ENCODE data around the gene OSCAR. TPM values are rescaled to one million over a fixed set of nuclear protein-coding genes. Genes with fewer than 3 reads are reported as not detected.

Gene OSCAR
- total and polyA plus RNA-seq, 2 of the 13 experiments (the other 11 are each of a cell fraction or from before 2014, with no cell fraction given), result 1.9 TPM; not detected in 1

DNA sequence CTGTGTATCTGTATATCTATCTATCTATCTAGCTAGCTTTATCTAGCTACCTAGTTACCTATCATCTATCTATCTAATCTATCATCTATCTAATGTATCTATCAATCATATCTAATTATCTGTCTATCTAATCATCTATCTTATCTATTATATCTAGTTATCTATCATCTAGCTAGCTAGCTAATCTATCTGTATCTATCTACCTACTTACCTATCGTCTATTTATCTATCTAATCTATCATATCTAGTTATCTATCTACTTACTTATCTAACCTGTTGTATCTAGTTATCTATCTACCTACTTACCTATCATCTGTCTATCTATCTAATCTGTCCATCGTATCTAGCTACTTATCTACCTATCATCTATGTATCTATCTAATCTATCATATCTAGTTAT is 54.8 kb downstream of the OSCAR start (continued):
- TF ChIP-seq, protein P1, sequence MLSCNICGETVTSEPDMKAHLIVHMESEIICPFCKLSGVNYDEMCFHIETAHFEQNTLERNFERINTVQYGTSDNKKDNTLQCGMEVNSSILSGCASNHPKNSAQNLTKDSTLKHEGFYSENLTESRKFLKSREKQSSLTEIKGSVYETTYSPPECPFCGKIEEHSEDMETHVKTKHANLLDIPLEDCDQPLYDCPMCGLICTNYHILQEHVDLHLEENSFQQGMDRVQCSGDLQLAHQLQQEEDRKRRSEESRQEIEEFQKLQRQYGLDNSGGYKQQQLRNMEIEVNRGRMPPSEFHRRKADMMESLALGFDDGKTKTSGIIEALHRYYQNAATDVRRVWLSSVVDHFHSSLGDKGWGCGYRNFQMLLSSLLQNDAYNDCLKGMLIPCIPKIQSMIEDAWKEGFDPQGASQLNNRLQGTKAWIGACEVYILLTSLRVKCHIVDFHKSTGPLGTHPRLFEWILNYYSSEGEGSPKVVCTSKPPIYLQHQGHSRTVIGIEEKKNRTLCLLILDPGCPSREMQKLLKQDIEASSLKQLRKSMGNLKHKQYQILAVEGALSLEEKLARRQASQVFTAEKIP (CRISPR knock-in tag; IDR thresholded peaks at IDR 0.05; ENCODE audit: borderline replicate concordance), result no peak
- TF ChIP-seq ARNT2 (CRISPR knock-in tag; IDR thresholded peaks at IDR 0.05; ENCODE audit: low read depth) (no peak), GTF3A (CRISPR knock-in tag; conservative IDR thresholded peaks at IDR 0.05) (no peak), MYC (CRISPR knock-in tag; IDR thresholded peaks at IDR 0.05; ENCODE audit: borderline replicate concordance) (no peak), ZNF773 (CRISPR knock-in tag; IDR thresholded peaks at IDR 0.05; ENCODE audit: borderline replicate concordance) (no peak), ZNF282 (IDR thresholded peaks at IDR 0.05; ENCODE audit: partially characterized antibody) (no peak), CREB1 (IDR thresholded peaks at IDR 0.05) (no peak), CREB1 (CRISPR knock-in tag; IDR thresholded peaks at IDR 0.05) (no peak)
- TF ChIP-seq, protein P2, sequence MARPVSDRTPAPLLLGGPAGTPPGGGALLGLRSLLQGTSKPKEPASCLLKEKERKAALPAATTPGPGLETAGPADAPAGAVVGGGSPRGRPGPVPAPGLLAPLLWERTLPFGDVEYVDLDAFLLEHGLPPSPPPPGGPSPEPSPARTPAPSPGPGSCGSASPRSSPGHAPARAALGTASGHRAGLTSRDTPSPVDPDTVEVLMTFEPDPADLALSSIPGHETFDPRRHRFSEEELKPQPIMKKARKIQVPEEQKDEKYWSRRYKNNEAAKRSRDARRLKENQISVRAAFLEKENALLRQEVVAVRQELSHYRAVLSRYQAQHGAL (CRISPR knock-in tag; IDR thresholded peaks at IDR 0.05; ENCODE audit: not compliant biosample characterization), result no peak

Other genes starting within 250 kb of the OSCAR start
- gene MYADM, start 232.9 kb downstream of the OSCAR start, total RNA-seq (2016; rRNA removed; fragmentation: Illumina TruSeq; extraction: Trizol), result 12.4 and 19.9 TPM in 2 replicates
- gene MYADM, start 232.9 kb downstream of the OSCAR start, polyA plus RNA-seq (2011; rRNA removed), result 38.1 and 51.6 TPM in 2 replicates
- gene PRKCG, start 218.6 kb downstream of the OSCAR start, total RNA-seq (2016; rRNA removed; fragmentation: Illumina TruSeq; extraction: Trizol), result 0.02 TPM in 1 of 2 replicates, not detected in the other
- 0.03 and 0.04 TPM in 2 replicates for gene PRKCG, start 218.6 kb downstream of the OSCAR start, polyA plus RNA-seq (2011; rRNA removed)
- gene CACNG7, start 191.5 kb downstream of the OSCAR start, total RNA-seq (2016; rRNA removed; fragmentation: Illumina TruSeq; extraction: Trizol), result not detected in 2 replicates
- gene CACNG7, start 191.5 kb downstream of the OSCAR start, polyA plus RNA-seq (2011; rRNA removed), result not detected in 2 replicates
- not detected in 2 replicates for gene CACNG8, start 137.9 kb downstream of the OSCAR start, total RNA-seq (2016; rRNA removed; fragmentation: Illumina TruSeq; extraction: Trizol)
- gene CACNG8, start 137.9 kb downstream of the OSCAR start, polyA plus RNA-seq (2011; rRNA removed), result not detected in 2 replicates
- gene CACNG6, start 109.2 kb downstream of the OSCAR start, total RNA-seq (2016; rRNA removed; fragmentation: Illumina TruSeq; extraction: Trizol), result not detected in 2 replicates
- gene CACNG6, start 109.2 kb downstream of the OSCAR start, polyA plus RNA-seq (2011; rRNA removed), result not detected in 2 replicates
- not detected in 2 replicates for gene VSTM1, start 36.9 kb downstream of the OSCAR start, total RNA-seq (2016; rRNA removed; fragmentation: Illumina TruSeq; extraction: Trizol)
- not detected in 2 replicates for gene VSTM1, start 36.9 kb downstream of the OSCAR start, polyA plus RNA-seq (2011; rRNA removed)
- not detected in 2 replicates for gene TARM1, start 19.4 kb downstream of the OSCAR start, total RNA-seq (2016; rRNA removed; fragmentation: Illumina TruSeq; extraction: Trizol)
- not detected in 2 replicates for gene TARM1, start 19.4 kb downstream of the OSCAR start, polyA plus RNA-seq (2011; rRNA removed)
- 70.9 and 75.4 TPM in 2 replicates for gene NDUFA3, start 2.1 kb upstream of the OSCAR start, total RNA-seq (2016; rRNA removed; fragmentation: Illumina TruSeq; extraction: Trizol)
- gene NDUFA3, start 2.1 kb upstream of the OSCAR start, polyA plus RNA-seq (2011; rRNA removed), result 31.6 and 33.7 TPM in 2 replicates
- 10.7 and 13.5 TPM in 2 replicates for gene TFPT, start 14.9 kb upstream of the OSCAR start, total RNA-seq (2016; rRNA removed; fragmentation: Illumina TruSeq; extraction: Trizol)
- gene TFPT, start 14.9 kb upstream of the OSCAR start, polyA plus RNA-seq (2011; rRNA removed), result 8.4 and 8.6 TPM in 2 replicates
- 63.8 and 68.9 TPM in 2 replicates for gene PRPF31, start 15.0 kb upstream of the OSCAR start, total RNA-seq (2016; rRNA removed; fragmentation: Illumina TruSeq; extraction: Trizol)
- 23.8 and 29.5 TPM in 2 replicates for gene PRPF31, start 15.0 kb upstream of the OSCAR start, polyA plus RNA-seq (2011; rRNA removed)
- 5.8 and 7.6 TPM in 2 replicates for gene CNOT3, start 37.0 kb upstream of the OSCAR start, total RNA-seq (2016; rRNA removed; fragmentation: Illumina TruSeq; extraction: Trizol)
- gene CNOT3, start 37.0 kb upstream of the OSCAR start, polyA plus RNA-seq (2011; rRNA removed), result 4.3 and 4.9 TPM in 2 replicates
- gene LENG1, start 58.9 kb upstream of the OSCAR start, total RNA-seq (2016; rRNA removed; fragmentation: Illumina TruSeq; extraction: Trizol), result 3.8 and 4.0 TPM in 2 replicates
- 1.8 and 2.0 TPM in 2 replicates for gene LENG1, start 58.9 kb upstream of the OSCAR start, polyA plus RNA-seq (2011; rRNA removed)
- 0.24 TPM in 1 of 2 replicates, not detected in the other for gene TMC4, start 72.4 kb upstream of the OSCAR start, total RNA-seq (2016; rRNA removed; fragmentation: Illumina TruSeq; extraction: Trizol)
- 0.13 and 0.35 TPM in 2 replicates for gene TMC4, start 72.4 kb upstream of the OSCAR start, polyA plus RNA-seq (2011; rRNA removed)
- 9.0 and 22.2 TPM in 2 replicates for gene MBOAT7, start 88.8 kb upstream of the OSCAR start, total RNA-seq (2016; rRNA removed; fragmentation: Illumina TruSeq; extraction: Trizol)
- 25.5 and 42.2 TPM in 2 replicates for gene MBOAT7, start 88.8 kb upstream of the OSCAR start, polyA plus RNA-seq (2011; rRNA removed)
- 64.8 and 65.4 TPM in 2 replicates for gene TSEN34, start 90.5 kb upstream of the OSCAR start, total RNA-seq (2016; rRNA removed; fragmentation: Illumina TruSeq; extraction: Trizol)
- gene TSEN34, start 90.5 kb upstream of the OSCAR start, polyA plus RNA-seq (2011; rRNA removed), result 55.1 and 62.6 TPM in 2 replicates
- 1,411 and 1,450 TPM in 2 replicates for gene RPS9, start 100.1 kb upstream of the OSCAR start, total RNA-seq (2016; rRNA removed; fragmentation: Illumina TruSeq; extraction: Trizol)
- gene RPS9, start 100.1 kb upstream of the OSCAR start, polyA plus RNA-seq (2011; rRNA removed), result 2,903 and 3,161 TPM in 2 replicates
- gene LILRB3, start 122.2 kb upstream of the OSCAR start, total RNA-seq (2016; rRNA removed; fragmentation: Illumina TruSeq; extraction: Trizol), result not detected in 2 replicates
- 0.10 and 0.22 TPM in 2 replicates for gene LILRB3, start 122.2 kb upstream of the OSCAR start, polyA plus RNA-seq (2011; rRNA removed)
- not detected in 2 replicates for gene LILRA6, start 142.0 kb upstream of the OSCAR start, total RNA-seq (2016; rRNA removed; fragmentation: Illumina TruSeq; extraction: Trizol)
- gene LILRA6, start 142.0 kb upstream of the OSCAR start, polyA plus RNA-seq (2011; rRNA removed), result not detected in 2 replicates
- not detected in 2 replicates for gene LILRB5, start 156.5 kb upstream of the OSCAR start, total RNA-seq (2016; rRNA removed; fragmentation: Illumina TruSeq; extraction: Trizol)
- not detected in 2 replicates for gene LILRB5, start 156.5 kb upstream of the OSCAR start, polyA plus RNA-seq (2011; rRNA removed)
- not detected in 2 replicates for gene LILRB2, start 180.3 kb upstream of the OSCAR start, total RNA-seq (2016; rRNA removed; fragmentation: Illumina TruSeq; extraction: Trizol)
- gene LILRB2, start 180.3 kb upstream of the OSCAR start, polyA plus RNA-seq (2011; rRNA removed), result not detected in 2 replicates
- gene LILRA5, start 212.4 kb upstream of the OSCAR start, total RNA-seq (2016; rRNA removed; fragmentation: Illumina TruSeq; extraction: Trizol), result not detected in 2 replicates
- gene LILRA5, start 212.4 kb upstream of the OSCAR start, polyA plus RNA-seq (2011; rRNA removed), result not detected in 2 replicates
- not detected in 2 replicates for gene LILRA4, start 238.4 kb upstream of the OSCAR start, total RNA-seq (2016; rRNA removed; fragmentation: Illumina TruSeq; extraction: Trizol)
- 0.07 and 0.72 TPM in 2 replicates for gene LILRA4, start 238.4 kb upstream of the OSCAR start, polyA plus RNA-seq (2011; rRNA removed)